GM13976 (cell line): ENCODE data around the gene WWOX.

Source experiments
- DNase-seq: peaks from one replicate; pipeline ENCODE4 v3.0.0; 2012; ENCODE audit warnings: low spot score
- CTCF ChIP-seq: IDR thresholded peaks from 2 replicates; pipeline ENCODE4 v1.5.1; 2012; ENCODE audit warnings: borderline replicate concordance, mild to moderate bottlenecking; ENCODE audit not compliant: insufficient read depth; ENCODE audit errors: extremely low read depth, missing control alignments, control extremely low read depth
- in situ Hi-C: fragments of 300-500 bp; cut with MboI; formaldehyde crosslinking; loops from one replicate; pipeline ENCODE4 v1.12.0; 2022; ENCODE audit warnings: low sequenced_read_pairs, mixed read lengths, inconsistent platforms; ENCODE audit not compliant: unreplicated experiment

The WWOX gene

GRCh38 chr16:78932355-78932943 lies 833.0 kb downstream of the WWOX start:
- no peak for TF ChIP-seq CTCF
- in situ Hi-C loops, result no loop called here
- DNase-seq, result no peak

GRCh38 chr16:78936060-78936459 lies 836.6 kb downstream of the WWOX start:
- no peak for DNase-seq
- in situ Hi-C loops, result no loop called here
- no peak for TF ChIP-seq CTCF

- in situ Hi-C loops, result no loop called here
- TF ChIP-seq CTCF, result no peak
- DNase-seq, result no peak
These were observed 840.1 kb downstream of the WWOX start for GRCh38 chr16:78939597-78939996.

GRCh38 chr16:78942625-78943245 lies 843.3 kb downstream of the WWOX start:
- DNase-seq, result no peak
- no peak for TF ChIP-seq CTCF
- in situ Hi-C loops, result no loop called here

GRCh38 chr16:78945336-78945735 lies 845.9 kb downstream of the WWOX start:
- DNase-seq, result no peak
- in situ Hi-C loops, result no loop called here
- TF ChIP-seq CTCF, result no peak

GRCh38 chr16:78946556-78946955 lies 847.1 kb downstream of the WWOX start:
- no peak for DNase-seq
- in situ Hi-C loops, result no loop called here
- no peak for TF ChIP-seq CTCF
